GM12878 (cell line): ENCODE results near the gene TNFSF8. TPM values are rescaled to one million over a fixed set of nuclear protein-coding genes. Genes with fewer than 3 reads are reported as not detected.

Experiments used
- ATAC-seq: fragments of 200-7000 bp; cut with Tn5 transposase; 3 replicates; pipeline ENCODE4 v1.9.1; 2020; ENCODE audit warnings: mild to moderate bottlenecking, moderate library complexity
- BruUV-seq: library from RNA; stranded (reverse); fragments of 400-500 nt; replicated peaks from 2 replicates; lab custom pipeline; 2021; lab: Mats Ljungman, UMichigan
- CTCF ChIA-PET: fragments of 300-600 bp; sonication (Branson Sonifier 250); formaldehyde crosslinking; extraction: SDS; loops from one replicate; lab custom pipeline; 2021; ENCODE audit warnings: inconsistent platforms; lab: Yijun Ruan, JAX
- POLR2A ChIA-PET: fragments of 350-600 bp; formaldehyde crosslinking; extraction: SDS; loops from one replicate; lab custom pipeline; 2021; ENCODE audit warnings: inconsistent platforms; lab: Charles Lee
- RAD21 ChIA-PET: fragments of 300-600 bp; sonication (Branson Sonifier 250); formaldehyde crosslinking; loops from one replicate; lab custom pipeline; 2023; ENCODE audit warnings: antibody characterized with exemption; ENCODE audit not compliant: unreplicated experiment; lab: Charles Lee
- SMC1A ChIA-PET: fragments of 300-600 bp; sonication (Branson Sonifier 250); formaldehyde crosslinking; loops from one replicate; lab custom pipeline; 2023; ENCODE audit not compliant: unreplicated experiment, uncharacterized antibody; lab: Charles Lee
- DNase-seq: peaks from one replicate; pipeline ENCODE4 v3.0.0-alpha.2; 2011; ENCODE audit warnings: low read depth, low spot score
- FAIRE-seq: peaks from 3 replicates; lab custom pipeline; 2011; peaks lifted over from hg19 to GRCh38; lab: Jason Lieb, UNC
- H2AFZ ChIP-seq: 2 replicates; pipeline ENCODE4 v1.6.0; 2011; ENCODE audit warnings: low read depth, low read length, control low read depth; ENCODE audit not compliant: control insufficient read depth
- H3K27ac ChIP-seq: 2 replicates; pipeline ENCODE4 v1.5.1; 2011; ENCODE audit warnings: control low read depth; ENCODE audit not compliant: control insufficient read depth, insufficient read depth
- H3K27me3 ChIP-seq, 2 experiments: replicated peaks in 1 of 2; 2 replicates each; pipeline versions ENCODE4 v1.6.0 to v1.6.1; 2011; ENCODE audit warnings: low read length in 1 of 2; ENCODE audit not compliant: control insufficient read depth in 2 of 2, insufficient read depth in 2 of 2
- H3K36me3 ChIP-seq, 2 experiments: 2 replicates each; pipeline ENCODE4 v1.5.1; 2011; ENCODE audit warnings: low read length in 1 of 2; ENCODE audit not compliant: control insufficient read depth in 2 of 2, insufficient read depth in 2 of 2
- H3K4me1 ChIP-seq: 2 replicates; pipeline ENCODE4 v1.6.1; 2011; ENCODE audit warnings: mild to moderate bottlenecking, low read length, moderate library complexity, mixed read lengths; ENCODE audit not compliant: control insufficient read depth, insufficient read depth
- H3K4me2 ChIP-seq: 2 replicates; pipeline ENCODE4 v1.6.0; 2011; ENCODE audit warnings: control low read depth; ENCODE audit not compliant: control insufficient read depth, insufficient read depth
- H3K4me3 ChIP-seq: fragments of 200-600 bp; sonication (generic); 2 replicates; pipeline ENCODE4 v1.5.1; 2016
- H3K79me2 ChIP-seq: 2 replicates; pipeline ENCODE4 v1.6.0; 2011; ENCODE audit warnings: low read length; ENCODE audit not compliant: control insufficient read depth, insufficient read depth
- H3K9ac ChIP-seq: 2 replicates; pipeline ENCODE4 v1.8.0; 2011; ENCODE audit warnings: low read length, control low read depth, mixed read lengths; ENCODE audit not compliant: control insufficient read depth, insufficient read depth
- H3K9me3 ChIP-seq: replicated peaks from 3 replicates; pipeline ENCODE4 v1.5.1; 2011; ENCODE audit warnings: mild to moderate bottlenecking, low read length; ENCODE audit not compliant: control insufficient read depth, insufficient read depth
- H4K20me1 ChIP-seq: 2 replicates; pipeline ENCODE4 v1.6.0; 2011; ENCODE audit not compliant: control insufficient read depth, insufficient read depth
- BACH1 ChIP-seq: fragments of 450-650 bp; IDR thresholded peaks from 2 replicates; pipeline ENCODE4 v1.6.1; 2017; ENCODE audit warnings: mild to moderate bottlenecking, borderline replicate concordance
- CEBPB ChIP-seq, 2 experiments: fragments of 150-350 bp in 1 of 2; IDR thresholded peaks; 2 replicates each; pipeline ENCODE4 v1.6.1; 2012 to 2014; ENCODE audit warnings: low read depth in 2 of 2, low read length in 2 of 2, borderline replicate concordance in 1 of 2, inconsistent platforms in 1 of 2
- CHD1 ChIP-seq: IDR thresholded peaks from 2 replicates; pipeline ENCODE4 v1.6.1; 2012; ENCODE audit warnings: low read depth, low read length, improper control_type of control experiment
- EP300 ChIP-seq, 2 experiments: fragments of 150-350 bp in 1 of 2; IDR thresholded peaks; 2 replicates each; pipeline ENCODE4 v1.6.1; 2011 to 2012; ENCODE audit warnings: low read depth in 2 of 2, low read length in 2 of 2, borderline replicate concordance in 1 of 2, improper control_type of control experiment in 1 of 2, inconsistent platforms in 1 of 2; ENCODE audit not compliant: control insufficient read depth in 1 of 2
- HDGF ChIP-seq: fragments of 450-650 bp; IDR thresholded peaks from 2 replicates; pipeline ENCODE4 v1.6.1; 2016; ENCODE audit warnings: antibody characterized with exemption
- KLF5 ChIP-seq: fragments of 450-650 bp; IDR thresholded peaks from 2 replicates; pipeline ENCODE4 v1.6.1; 2014; ENCODE audit warnings: mild to moderate bottlenecking; ENCODE audit not compliant: partially characterized antibody
- NBN ChIP-seq: fragments of 450-650 bp; IDR thresholded peaks from 2 replicates; pipeline ENCODE4 v1.6.1; 2016
- NFXL1 ChIP-seq: fragments of 450-650 bp; IDR thresholded peaks from 2 replicates; pipeline ENCODE4 v1.6.1; 2017; ENCODE audit warnings: antibody characterized with exemption, mild to moderate bottlenecking, borderline replicate concordance
- POLR2AphosphoS2 ChIP-seq: IDR thresholded peaks from 2 replicates; pipeline ENCODE4 v1.6.1; 2011; ENCODE audit warnings: low read depth, mild to moderate bottlenecking, low read length, improper control_type of control experiment, moderate library complexity
- SUZ12 ChIP-seq: fragments of 200-600 bp; sonication (generic); IDR thresholded peaks from one replicate; pipeline ENCODE4 v1.6.1; 2018; ENCODE audit warnings: antibody characterized with exemption, mild to moderate bottlenecking; ENCODE audit not compliant: unreplicated experiment
- TCF3 ChIP-seq: IDR thresholded peaks from 2 replicates; pipeline ENCODE4 v1.6.1; 2012; ENCODE audit warnings: low read depth, mild to moderate bottlenecking, low read length, borderline replicate concordance; ENCODE audit not compliant: insufficient read depth
- WGBS: methylation state at CpG from one replicate; pipeline ENCODE4 v1.1.6; 2016; ENCODE audit warnings: low lambda C conversion rate; ENCODE audit not compliant: insufficient replicate concordance, insufficient coverage; ENCODE audit errors: missing lambda C conversion rate; 5-methylcytosine and 5-hydroxymethylcytosine counted together
- in situ Hi-C: fragments of 300-500 bp; cut with MboI; formaldehyde crosslinking; loops from 9 replicates; pipeline ENCODE4 v1.14.3; 2018; ENCODE audit warnings: mixed read lengths
- intact Hi-C: fragments of 100-400 bp; cut with micrococcal nuclease; formaldehyde crosslinking; loops from one replicate; pipeline ENCODE4 v1.14.2; 2022; ENCODE audit not compliant: unreplicated experiment
- polyA plus RNA-seq, 11 experiments: library from polyadenylated mRNA; depleted of rRNA in 4 of 11; unstranded in 6 of 11; stranded (reverse) in 5 of 11; fragments of >200 nt; fragmentation: Nextera tagmentation in 4 of 11; fragmentation: Illumina TruSeq in 1 of 11; extraction: Ambion mirVana in 4 of 11; extraction: Trizol in 1 of 11; gene quantifications; 1 replicate in 1 of 11; 2 replicates in 10 of 11; pipeline versions ENCODE4 v1.2.1 to v1.2.3, GENCODE V29; 2011 to 2016; ENCODE audit warnings: inconsistent platforms in 2 of 11, missing spikeins in 2 of 11, low read depth in 1 of 11
- total RNA-seq, 4 experiments: library from RNA; depleted of rRNA in 3 of 4; stranded (reverse); fragments of >200 nt in 3 of 4; fragmentation: Illumina TruSeq in 1 of 4; extraction: Trizol in 1 of 4; gene quantifications; 2 replicates each; pipeline versions ENCODE4 v1.2.1 to v1.2.3, GENCODE V29; 2013 to 2021
- TF ChIP-seq, protein P1 (sequence below): IDR thresholded peaks from 2 replicates; pipeline ENCODE4 v1.6.1; 2012; ENCODE audit warnings: low read depth, low read length, improper control_type of control experiment
- TF ChIP-seq, protein P2 (sequence below): IDR thresholded peaks from 2 replicates; pipeline ENCODE4 v1.6.1; 2011; ENCODE audit warnings: mild to moderate bottlenecking, low read depth, low read length, moderate library complexity; ENCODE audit not compliant: insufficient replicate concordance
- TF ChIP-seq, protein P3 (sequence below): fragments of 450-650 bp; IDR thresholded peaks from 2 replicates; pipeline ENCODE4 v1.6.1; 2014; ENCODE audit warnings: mild to moderate bottlenecking
- TF ChIP-seq, protein P4 (sequence below): fragments of 450-650 bp; conservative IDR thresholded peaks from 2 replicates; pipeline ENCODE4 v1.6.1; 2017; ENCODE audit warnings: mild to moderate bottlenecking, moderate library complexity

The TNFSF8 gene
- total and polyA plus RNA-seq, 10 of the 15 experiments (the other 5 are each of a cell fraction or from before 2014, with no cell fraction given) = 0.10 to 0.29 (median 0.15) TPM; not detected in 7

DNA sequence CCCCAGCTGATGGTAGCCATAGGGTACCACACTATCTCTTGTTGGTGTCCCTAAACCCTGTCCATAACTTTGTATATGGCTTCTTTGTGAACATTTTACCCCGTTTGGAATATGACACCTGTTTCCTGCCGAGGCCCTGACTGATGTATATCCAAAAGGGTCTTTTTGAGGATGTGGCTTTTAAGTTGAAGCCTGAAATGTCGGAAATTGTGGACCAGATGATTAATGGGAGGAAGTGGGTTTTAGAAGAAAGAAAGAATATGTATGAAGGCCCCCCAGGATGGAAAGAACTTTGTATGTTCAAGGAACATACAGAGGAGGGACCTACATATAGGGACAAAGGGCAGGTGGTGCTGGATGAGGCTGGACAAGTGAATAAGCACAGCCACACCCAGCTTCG is 16.7 kb upstream of the TNFSF8 start:
- Histone ChIP-seq H3K4me3 (no peak overlapping the region), H3K27me3 (0 out of 4 replicates have a peak, but pooled peaks cover 0 to 2% of the 10 kb centered on the region in 2 experiments), H4K20me1 (no peaks in the 10 kb centered on the region), H3K4me1 (no peaks in the 10 kb centered on the region), H3K36me3 (no peaks in the 10 kb centered on the region), H2AFZ (no peak overlapping the region), H3K9ac (no peak overlapping the region), H3K9me3 (no peaks in the 10 kb centered on the region), H3K79me2 (no peaks in the 10 kb centered on the region), H3K27ac (no peak overlapping the region), H3K4me2 (no peak overlapping the region)
- ATAC-seq = no peak
- no peak for DNase-seq
- ChIA-PET CTCF (interaction anchor here (1.5 to 1.6 kb wide), 2 partner anchors 15 to 38 kb away, joined by 3 to 4 read pairs; no protein-coding TSS in a partner anchor), POLR2A (no interaction called here), SMC1A (interaction anchor here (1.3 to 1.5 kb wide), 2 partner anchors 27 to 33 kb away, joined by 3 to 4 read pairs; no protein-coding TSS in a partner anchor), RAD21 (interaction anchor here (1.8 kb wide), 1 partner anchor 67 kb away, joined by 4 read pairs; no protein-coding TSS in a partner anchor)
- BruUV-seq = no TSS peak
- in situ Hi-C loops (no loop called here), intact Hi-C loops (no loop called here)
- no peak for FAIRE-seq
- WGBS = 8% methylated on average over 4 of the region's 4 CpGs
- TF ChIP-seq CEBPB (IDR thresholded peaks at IDR 0.05; ENCODE audit: borderline replicate concordance in 1 of 2, low read depth in 2 of 2, low read length in 2 of 2) (no peak), BACH1 (no peak), KLF5 (no peak), EP300 (IDR thresholded peaks at IDR 0.05; ENCODE audit: borderline replicate concordance in 1 of 2, control insufficient read depth in 1 of 2, low read depth in 2 of 2, low read length in 2 of 2) (no peak), TCF3 (no peak), NBN (no peak), HDGF (no peak), POLR2AphosphoS2 (no peak), NFXL1 (no peak), SUZ12 (no peak), CHD1 (no peak)
- TF ChIP-seq, protein P1, sequence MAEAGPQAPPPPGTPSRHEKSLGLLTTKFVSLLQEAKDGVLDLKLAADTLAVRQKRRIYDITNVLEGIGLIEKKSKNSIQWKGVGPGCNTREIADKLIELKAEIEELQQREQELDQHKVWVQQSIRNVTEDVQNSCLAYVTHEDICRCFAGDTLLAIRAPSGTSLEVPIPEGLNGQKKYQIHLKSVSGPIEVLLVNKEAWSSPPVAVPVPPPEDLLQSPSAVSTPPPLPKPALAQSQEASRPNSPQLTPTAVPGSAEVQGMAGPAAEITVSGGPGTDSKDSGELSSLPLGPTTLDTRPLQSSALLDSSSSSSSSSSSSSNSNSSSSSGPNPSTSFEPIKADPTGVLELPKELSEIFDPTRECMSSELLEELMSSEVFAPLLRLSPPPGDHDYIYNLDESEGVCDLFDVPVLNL = no peak
- TF ChIP-seq, protein P2, sequence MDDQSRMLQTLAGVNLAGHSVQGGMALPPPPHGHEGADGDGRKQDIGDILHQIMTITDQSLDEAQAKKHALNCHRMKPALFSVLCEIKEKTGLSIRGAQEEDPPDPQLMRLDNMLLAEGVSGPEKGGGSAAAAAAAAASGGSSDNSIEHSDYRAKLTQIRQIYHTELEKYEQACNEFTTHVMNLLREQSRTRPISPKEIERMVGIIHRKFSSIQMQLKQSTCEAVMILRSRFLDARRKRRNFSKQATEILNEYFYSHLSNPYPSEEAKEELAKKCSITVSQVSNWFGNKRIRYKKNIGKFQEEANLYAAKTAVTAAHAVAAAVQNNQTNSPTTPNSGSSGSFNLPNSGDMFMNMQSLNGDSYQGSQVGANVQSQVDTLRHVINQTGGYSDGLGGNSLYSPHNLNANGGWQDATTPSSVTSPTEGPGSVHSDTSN = no peak
- TF ChIP-seq, protein P3, sequence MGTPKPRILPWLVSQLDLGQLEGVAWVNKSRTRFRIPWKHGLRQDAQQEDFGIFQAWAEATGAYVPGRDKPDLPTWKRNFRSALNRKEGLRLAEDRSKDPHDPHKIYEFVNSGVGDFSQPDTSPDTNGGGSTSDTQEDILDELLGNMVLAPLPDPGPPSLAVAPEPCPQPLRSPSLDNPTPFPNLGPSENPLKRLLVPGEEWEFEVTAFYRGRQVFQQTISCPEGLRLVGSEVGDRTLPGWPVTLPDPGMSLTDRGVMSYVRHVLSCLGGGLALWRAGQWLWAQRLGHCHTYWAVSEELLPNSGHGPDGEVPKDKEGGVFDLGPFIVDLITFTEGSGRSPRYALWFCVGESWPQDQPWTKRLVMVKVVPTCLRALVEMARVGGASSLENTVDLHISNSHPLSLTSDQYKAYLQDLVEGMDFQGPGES = no peak
- TF ChIP-seq, protein P4, sequence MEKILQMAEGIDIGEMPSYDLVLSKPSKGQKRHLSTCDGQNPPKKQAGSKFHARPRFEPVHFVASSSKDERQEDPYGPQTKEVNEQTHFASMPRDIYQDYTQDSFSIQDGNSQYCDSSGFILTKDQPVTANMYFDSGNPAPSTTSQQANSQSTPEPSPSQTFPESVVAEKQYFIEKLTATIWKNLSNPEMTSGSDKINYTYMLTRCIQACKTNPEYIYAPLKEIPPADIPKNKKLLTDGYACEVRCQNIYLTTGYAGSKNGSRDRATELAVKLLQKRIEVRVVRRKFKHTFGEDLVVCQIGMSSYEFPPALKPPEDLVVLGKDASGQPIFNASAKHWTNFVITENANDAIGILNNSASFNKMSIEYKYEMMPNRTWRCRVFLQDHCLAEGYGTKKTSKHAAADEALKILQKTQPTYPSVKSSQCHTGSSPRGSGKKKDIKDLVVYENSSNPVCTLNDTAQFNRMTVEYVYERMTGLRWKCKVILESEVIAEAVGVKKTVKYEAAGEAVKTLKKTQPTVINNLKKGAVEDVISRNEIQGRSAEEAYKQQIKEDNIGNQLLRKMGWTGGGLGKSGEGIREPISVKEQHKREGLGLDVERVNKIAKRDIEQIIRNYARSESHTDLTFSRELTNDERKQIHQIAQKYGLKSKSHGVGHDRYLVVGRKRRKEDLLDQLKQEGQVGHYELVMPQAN = no peak
